HCT116 (cell line): Measurements from ENCODE around the gene TCAP. TPM values are rescaled to one million over a fixed set of nuclear protein-coding genes. Genes with fewer than 3 reads are reported as not detected.
A peak's percentile ranks its signal among the peaks of the same experiment; 100 is the strongest.

ENCODE experiments used
- ATAC-seq: fragments of 200-7000 bp; cut with Tn5 transposase; 2 replicates; pipeline ENCODE4 v1.9.1; 2020; ENCODE audit warnings: mild to moderate bottlenecking, moderate library complexity
- BruUV-seq: library from RNA; stranded (reverse); fragments of 400-500 nt; replicated peaks from 2 replicates; lab custom pipeline; 2021; lab: Mats Ljungman, UMichigan
- CTCF ChIA-PET: fragments of 300-600 bp; sonication (Branson Sonifier 250); formaldehyde crosslinking; loops from one replicate; lab custom pipeline; 2021; ENCODE audit warnings: antibody characterized with exemption; lab: Charles Lee
- POLR2A ChIA-PET: fragments of 300-600, 350-600 bp; sonication (Branson Sonifier 250); formaldehyde crosslinking; loops from one replicate; lab custom pipeline; 2021; ENCODE audit warnings: antibody characterized with exemption; lab: Charles Lee
- RAD21 ChIA-PET, 2 experiments: fragments of 300-600 bp; sonication (Branson Sonifier 250); formaldehyde crosslinking; loops; one replicate each; lab custom pipeline; 2023; ENCODE audit warnings: low total read pairs in 2 of 2; ENCODE audit not compliant: uncharacterized antibody in 2 of 2, unreplicated experiment in 2 of 2, low non-redundant PET in 1 of 2; lab: Charles Lee
- DNase-seq: peaks from one replicate; pipeline ENCODE4 v3.0.0-alpha.2; 2010; ENCODE audit warnings: low read depth, low spot score
- H2AFZ ChIP-seq: fragments of 200-600 bp; shearing (Covaris generic), sonication (generic); 2 replicates; pipeline ENCODE4 v1.6.1; 2017; ENCODE audit warnings: low read depth, mixed run types, mixed read lengths, antibody characterized with exemption, low read length; ENCODE audit not compliant: poor library complexity, severe bottlenecking
- H3K27ac ChIP-seq: 2 replicates; pipeline ENCODE4 v1.5.1; 2012; ENCODE audit warnings: low read depth, low read length
- H3K27me3 ChIP-seq: fragments of 200-600 bp; sonication (generic); 2 replicates; pipeline ENCODE4 v1.6.1; 2016; ENCODE audit warnings: mixed run types, low read length, mixed read lengths; ENCODE audit not compliant: insufficient read depth
- H3K36me3 ChIP-seq, 2 experiments: fragments of 200-500 bp in 1 of 2; fragments of 200-600 bp in 1 of 2; sonication (Bioruptor generic) in 1 of 2; sonication (generic) in 1 of 2; 2 replicates each; pipeline versions ENCODE4 v1.5.1 to v1.6.1; 2014 to 2016; ENCODE audit warnings: low read length in 2 of 2, inconsistent platforms in 1 of 2, mixed read lengths in 1 of 2, mixed run types in 1 of 2; ENCODE audit not compliant: insufficient read depth in 2 of 2, control insufficient read depth in 1 of 2
- H3K4me1 ChIP-seq, 2 experiments: fragments of 200-600 bp in 1 of 2; sonication (generic) in 1 of 2; 2 replicates each; pipeline versions ENCODE4 v1.5.1 to v1.6.1; 2012 to 2017; ENCODE audit warnings: low read length in 2 of 2, inconsistent platforms in 1 of 2, mild to moderate bottlenecking in 1 of 2, mixed read lengths in 1 of 2, mixed run types in 1 of 2, moderate library complexity in 1 of 2; ENCODE audit not compliant: insufficient read depth in 2 of 2, control insufficient read depth in 1 of 2
- H3K4me2 ChIP-seq: fragments of 200-600 bp; sonication (generic); 2 replicates; pipeline ENCODE4 v1.6.1; 2017; ENCODE audit warnings: mixed run types, low read length, mixed read lengths
- H3K4me3 ChIP-seq, 2 experiments: fragments of 200-600 bp in 1 of 2; sonication (generic) in 1 of 2; replicated peaks in 1 of 2; 2 replicates each; pipeline ENCODE4 v1.5.1; 2011 to 2016; ENCODE audit warnings: low read length in 2 of 2, control low read depth in 1 of 2, low read depth in 1 of 2, mild to moderate bottlenecking in 1 of 2, mixed read lengths in 1 of 2, mixed run types in 1 of 2
- H3K79me2 ChIP-seq: fragments of 200-600 bp; sonication (generic); 2 replicates; pipeline ENCODE4 v1.6.1; 2017; ENCODE audit warnings: mild to moderate bottlenecking, mixed run types, low read length, moderate library complexity, mixed read lengths; ENCODE audit not compliant: insufficient read depth
- H3K9ac ChIP-seq: fragments of 200-600 bp; sonication (generic); 2 replicates; pipeline ENCODE4 v1.6.1; 2016; ENCODE audit warnings: low read length, mixed read lengths
- H3K9me2 ChIP-seq: fragments of 200-600 bp; sonication (generic), shearing (Covaris generic); 2 replicates; pipeline ENCODE4 v1.6.1; 2017; ENCODE audit warnings: mixed run types, mild to moderate bottlenecking, moderate library complexity; ENCODE audit not compliant: insufficient read depth
- H3K9me3 ChIP-seq, 2 experiments: fragments of 200-500 bp in 1 of 2; fragments of 200-600 bp in 1 of 2; sonication (Bioruptor generic) in 1 of 2; sonication (generic) in 1 of 2; 2 replicates each; pipeline ENCODE4 v1.6.1; 2014 to 2017; ENCODE audit warnings: low read length in 2 of 2, mixed read lengths in 2 of 2, inconsistent platforms in 1 of 2, low read depth in 1 of 2, mild to moderate bottlenecking in 1 of 2, mixed run types in 1 of 2, moderate library complexity in 1 of 2; ENCODE audit not compliant: control insufficient read depth in 1 of 2, insufficient read depth in 1 of 2
- H4K20me1 ChIP-seq: fragments of 200-600 bp; sonication (generic), shearing (Covaris generic); 2 replicates; pipeline ENCODE4 v1.6.1; 2017; ENCODE audit warnings: mixed run types, mild to moderate bottlenecking, moderate library complexity; ENCODE audit not compliant: insufficient read depth
- ATF3 ChIP-seq: IDR thresholded peaks from 2 replicates; pipeline ENCODE4 v1.6.1; 2012
- ELF1 ChIP-seq: IDR thresholded peaks from 2 replicates; pipeline ENCODE4 v1.6.1; 2012; ENCODE audit warnings: low read depth, borderline replicate concordance
- JUND ChIP-seq: IDR thresholded peaks from 2 replicates; pipeline ENCODE4 v1.6.1; 2012
- POLR2AphosphoS5 ChIP-seq: IDR thresholded peaks from 2 replicates; pipeline ENCODE4 v1.6.1; 2011; ENCODE audit warnings: mild to moderate bottlenecking, low read depth, low read length, moderate library complexity
- RAD21 ChIP-seq: IDR thresholded peaks from 2 replicates; pipeline ENCODE4 v1.6.1; 2012; ENCODE audit warnings: low read depth, mild to moderate bottlenecking
- SIN3A ChIP-seq: IDR thresholded peaks from 2 replicates; pipeline ENCODE4 v1.6.1; 2012; ENCODE audit warnings: low read depth
- SRF ChIP-seq: IDR thresholded peaks from 2 replicates; pipeline ENCODE4 v1.6.1; 2012; ENCODE audit warnings: low read depth
- TCF7L2 ChIP-seq: IDR thresholded peaks from 2 replicates; pipeline ENCODE4 v1.7.0; 2011; ENCODE audit warnings: borderline replicate concordance, inconsistent platforms; ENCODE audit not compliant: insufficient read depth, insufficient read length; ENCODE audit errors: extremely low read depth
- ZFX ChIP-seq: fragments of 450-650 bp; IDR thresholded peaks from 2 replicates; pipeline ENCODE4 v1.6.1; 2017
- intact Hi-C: fragments of 100-400 bp; cut with micrococcal nuclease; formaldehyde crosslinking; loops from 2 replicates; pipeline ENCODE4 v1.10.0; 2022
- total RNA-seq: library from RNA; stranded (reverse); gene quantifications from one replicate; pipeline ENCODE4 v1.2.1, GENCODE V29; 2021; ENCODE audit not compliant: unreplicated experiment

Gene TCAP
- total RNA-seq, 1 experiment from 2014 or later = 1.5 TPM

- intact Hi-C loops = loop anchor here (2.0 to 5.0 kb wide), 3 partner anchors 40 to 128 kb away; no protein-coding TSS in a partner anchor
- H2AFZ ChIP-seq = no peak overlapping the region
- no peaks in the 10 kb centered on the region for H3K27me3 ChIP-seq
- BruUV-seq = no TSS peak
- H3K36me3 ChIP-seq = no peaks in the 10 kb centered on the region
- POLR2A ChIA-PET = interaction anchor here (1.5 kb wide), 1 partner anchor 13 kb away, joined by 3 read pairs; the partner anchor contains the start of gene PGAP3
- H3K4me3 ChIP-seq = no peak overlapping the region
- no peak overlapping the region for H3K4me2 ChIP-seq
- H3K9me2 ChIP-seq = no peaks in the 10 kb centered on the region
- no peak overlapping the region for H3K9ac ChIP-seq
- no peak for DNase-seq
- CTCF ChIA-PET = interaction anchor here (1.0 to 1.5 kb wide), 3 partner anchors 9 to 53 kb away, joined by 5 to 6 read pairs (median 5); partner anchors contain the start of gene TCAP
- TF ChIP-seq SIN3A (no peak), ZFX (no peak), SRF (no peak), ELF1 (no peak), RAD21 (no peak), POLR2AphosphoS5 (no peak), ATF3 (no peak), JUND (no peak)
- no peak for ATAC-seq
- H4K20me1 ChIP-seq = no peaks in the 10 kb centered on the region
- no peaks in the 10 kb centered on the region for H3K79me2 ChIP-seq
- H3K9me3 ChIP-seq = no peaks in the 10 kb centered on the region
- RAD21 ChIA-PET = no interaction called here
- H3K27ac ChIP-seq = peak overlapping the region; percentile 17; the same call in 1 of the 2 replicates
- H3K4me1 ChIP-seq = peaks cover 17 to 19% of the 10 kb centered on the region in 2 experiments; a peak in 2 of 4 replicates
Measured at GRCh38 chr17:39674702-39675389, 9.7 kb downstream of the TCAP start.

GRCh38 chr17:39675390-39676082, 10.4 kb downstream of the TCAP start:
- Histone ChIP-seq H3K4me3 (no peak overlapping the region), H3K79me2 (no peaks in the 10 kb centered on the region), H3K4me1 (peaks cover 17 to 19% of the 10 kb centered on the region in 2 experiments; a peak in 2 of 4 replicates), H3K9me3 (no peaks in the 10 kb centered on the region), H3K27ac (peak overlapping the region; percentile 17; the same call in 1 of the 2 replicates), H3K27me3 (no peaks in the 10 kb centered on the region), H4K20me1 (no peaks in the 10 kb centered on the region), H3K9me2 (no peaks in the 10 kb centered on the region), H3K4me2 (no peak overlapping the region), H3K9ac (no peak overlapping the region), H3K36me3 (no peaks in the 10 kb centered on the region), H2AFZ (no peak overlapping the region)
- ChIA-PET RAD21 (no interaction called here), POLR2A (interaction anchor here (1.5 kb wide), 1 partner anchor 12 kb away, joined by 3 read pairs; the partner anchor contains the start of gene PGAP3), CTCF (interaction anchor here (1.0 to 1.5 kb wide), 4 partner anchors 10 to 54 kb away, joined by 3 to 6 read pairs (median 5); partner anchors contain the start of gene TCAP)
- no TSS peak for BruUV-seq
- ATAC-seq = no peak
- DNase-seq = no peak
- intact Hi-C loops = loop anchor here (2.0 kb wide), 1 partner anchor 41 kb away; no protein-coding TSS in a partner anchor
- TF ChIP-seq RAD21 (no peak), TCF7L2 (no peak)
